HepG2 (cell line): ENCODE results near the gene HOMEZ. TPM values are rescaled to one million over a fixed set of nuclear protein-coding genes. Genes with fewer than 3 reads are reported as not detected.

Experiments
- CBX2 ChIP-seq, 2 experiments: fragments of 200-600 bp in 1 of 2; sonication (generic); formaldehyde crosslinking in 1 of 2; IDR thresholded peaks; 2 replicates each; pipeline versions ENCODE4 v1.7.0 to v1.8.1; 2018 to 2022; ENCODE audit warnings: low read depth in 2 of 2, low read length in 1 of 2, mild to moderate bottlenecking in 1 of 2, missing genetic modification reagents in 1 of 2
- HMG20B ChIP-seq: conservative IDR thresholded peaks from 2 replicates; pipeline ENCODE4 v1.6.1; 2016; ENCODE audit warnings: missing genetic modification reagents, missing compliant biosample characterization
- HNF4A ChIP-seq: sonication (generic); formaldehyde crosslinking; IDR thresholded peaks from 2 replicates; pipeline ENCODE4 v1.4.0; 2020; ENCODE audit warnings: missing genetic modification reagents
- HNRNPL ChIP-seq: fragments of 200-400 bp; formaldehyde crosslinking; IDR thresholded peaks from 2 replicates; pipeline ENCODE4 v1.6.1; 2017; ENCODE audit warnings: mild to moderate bottlenecking, low read depth, low read length
- HNRNPUL1 ChIP-seq: fragments of 200-400 bp; formaldehyde crosslinking; IDR thresholded peaks from 2 replicates; pipeline ENCODE4 v1.6.1; 2017; ENCODE audit warnings: low read depth, mild to moderate bottlenecking, low read length, moderate library complexity
- KAT2B ChIP-seq: fragments of 150-350 bp; IDR thresholded peaks from 2 replicates; pipeline ENCODE4 v1.6.1; 2014; ENCODE audit warnings: low read depth, low read length, borderline replicate concordance
- KDM2A ChIP-seq: sonication (generic); formaldehyde crosslinking; IDR thresholded peaks from 2 replicates; pipeline ENCODE4 v1.4.0; 2020; ENCODE audit warnings: low read depth, missing genetic modification reagents, borderline replicate concordance
- KLF11 ChIP-seq: IDR thresholded peaks from 2 replicates; pipeline ENCODE4 v1.6.1; 2016; ENCODE audit warnings: missing compliant biosample characterization
- PBX3 ChIP-seq: sonication (generic); formaldehyde crosslinking; IDR thresholded peaks from 2 replicates; pipeline ENCODE4 v1.8.1; 2023; ENCODE audit warnings: missing genetic modification reagents, inconsistent platforms, borderline replicate concordance
- RFX3 ChIP-seq: IDR thresholded peaks from 2 replicates; pipeline ENCODE4 v1.6.1; 2016; ENCODE audit warnings: missing biosample characterization, missing genetic modification reagents
- RFXAP ChIP-seq: sonication (generic); formaldehyde crosslinking; IDR thresholded peaks from 2 replicates; pipeline ENCODE4 v1.4.0; 2020; ENCODE audit warnings: missing genetic modification reagents, borderline replicate concordance
- SMAD3 ChIP-seq: sonication (generic); formaldehyde crosslinking; IDR thresholded peaks from 2 replicates; pipeline ENCODE4 v1.4.0; 2020; ENCODE audit warnings: missing genetic modification reagents
- SMAD9 ChIP-seq: sonication (generic); formaldehyde crosslinking; IDR thresholded peaks from 2 replicates; pipeline ENCODE4 v1.5.1; 2020; ENCODE audit warnings: mild to moderate bottlenecking, missing genetic modification reagents
- SRF ChIP-seq: IDR thresholded peaks from 2 replicates; pipeline ENCODE4 v1.6.1; 2011; ENCODE audit warnings: mild to moderate bottlenecking, low read depth, low read length, moderate library complexity
- YEATS2 ChIP-seq: sonication (generic); formaldehyde crosslinking; IDR thresholded peaks from 2 replicates; pipeline ENCODE4 v1.4.0; 2020; ENCODE audit warnings: missing genetic modification reagents, borderline replicate concordance
- ZBTB42 ChIP-seq: sonication (generic); formaldehyde crosslinking; IDR thresholded peaks from 2 replicates; pipeline ENCODE4 v1.5.0; 2020; ENCODE audit warnings: mild to moderate bottlenecking, missing genetic modification reagents
- ZMAT3 ChIP-seq: sonication (generic); formaldehyde crosslinking; conservative IDR thresholded peaks from 2 replicates; pipeline ENCODE4 v1.7.0; 2021; ENCODE audit warnings: missing genetic modification reagents
- ZNF333 ChIP-seq: sonication (generic); formaldehyde crosslinking; IDR thresholded peaks from 2 replicates; pipeline ENCODE4 v1.4.0; 2020; ENCODE audit warnings: mild to moderate bottlenecking, missing genetic modification reagents, borderline replicate concordance
- ZNF484 ChIP-seq: sonication (generic); formaldehyde crosslinking; IDR thresholded peaks from 2 replicates; pipeline ENCODE4 v1.5.1; 2020; ENCODE audit warnings: mild to moderate bottlenecking, low read depth, missing genetic modification reagents, borderline replicate concordance
- ZNF550 ChIP-seq: sonication (generic); formaldehyde crosslinking; IDR thresholded peaks from 2 replicates; pipeline ENCODE4 v1.4.0; 2020; ENCODE audit warnings: mild to moderate bottlenecking, missing genetic modification reagents, borderline replicate concordance
- ZSCAN12 ChIP-seq: sonication (generic); formaldehyde crosslinking; IDR thresholded peaks from 2 replicates; pipeline ENCODE4 v1.9.0; 2021; ENCODE audit warnings: mild to moderate bottlenecking, missing genetic modification reagents
- polyA plus RNA-seq, 8 experiments: library from polyadenylated mRNA; depleted of rRNA in 3 of 8; stranded (reverse) in 7 of 8; unstranded in 1 of 8; fragments of >200 nt; fragmentation: Illumina TruSeq in 4 of 8; extraction: Trizol in 4 of 8; gene quantifications; 2 replicates each; pipeline versions ENCODE4 v1.2.1 to v1.2.3, GENCODE V29; 2011 to 2016; ENCODE audit warnings: low read depth in 4 of 8, missing spikeins in 1 of 8, mixed read lengths in 1 of 8; ENCODE audit not compliant: insufficient read depth in 1 of 8
- total RNA-seq, 5 experiments: library from RNA; depleted of rRNA; stranded (reverse); fragments of >200 nt; fragmentation: Illumina TruSeq; extraction: Trizol; gene quantifications; 2 replicates each; pipeline ENCODE4 v1.2.3, GENCODE V29; 2016; ENCODE audit warnings: low read depth in 1 of 5
- TF ChIP-seq, protein P1 (sequence below): sonication (generic); formaldehyde crosslinking; IDR thresholded peaks from 2 replicates; pipeline ENCODE4 v1.9.0; 2021; ENCODE audit warnings: missing genetic modification reagents, borderline replicate concordance
- TF ChIP-seq, protein P2 (sequence below): sonication (generic); formaldehyde crosslinking; IDR thresholded peaks from 2 replicates; pipeline ENCODE4 v1.5.0; 2020; ENCODE audit warnings: missing genetic modification reagents
- TF ChIP-seq, protein P3 (sequence below): sonication (generic); formaldehyde crosslinking; IDR thresholded peaks from 2 replicates; pipeline ENCODE4 v1.4.0; 2020; ENCODE audit warnings: missing genetic modification reagents, mild to moderate bottlenecking, borderline replicate concordance

HOMEZ gene
- total and polyA plus RNA-seq, 2 of the 13 experiments (the other 11 are each of a cell fraction or from before 2014, with no cell fraction given) = 14.5 to 31.8 TPM

DNA sequence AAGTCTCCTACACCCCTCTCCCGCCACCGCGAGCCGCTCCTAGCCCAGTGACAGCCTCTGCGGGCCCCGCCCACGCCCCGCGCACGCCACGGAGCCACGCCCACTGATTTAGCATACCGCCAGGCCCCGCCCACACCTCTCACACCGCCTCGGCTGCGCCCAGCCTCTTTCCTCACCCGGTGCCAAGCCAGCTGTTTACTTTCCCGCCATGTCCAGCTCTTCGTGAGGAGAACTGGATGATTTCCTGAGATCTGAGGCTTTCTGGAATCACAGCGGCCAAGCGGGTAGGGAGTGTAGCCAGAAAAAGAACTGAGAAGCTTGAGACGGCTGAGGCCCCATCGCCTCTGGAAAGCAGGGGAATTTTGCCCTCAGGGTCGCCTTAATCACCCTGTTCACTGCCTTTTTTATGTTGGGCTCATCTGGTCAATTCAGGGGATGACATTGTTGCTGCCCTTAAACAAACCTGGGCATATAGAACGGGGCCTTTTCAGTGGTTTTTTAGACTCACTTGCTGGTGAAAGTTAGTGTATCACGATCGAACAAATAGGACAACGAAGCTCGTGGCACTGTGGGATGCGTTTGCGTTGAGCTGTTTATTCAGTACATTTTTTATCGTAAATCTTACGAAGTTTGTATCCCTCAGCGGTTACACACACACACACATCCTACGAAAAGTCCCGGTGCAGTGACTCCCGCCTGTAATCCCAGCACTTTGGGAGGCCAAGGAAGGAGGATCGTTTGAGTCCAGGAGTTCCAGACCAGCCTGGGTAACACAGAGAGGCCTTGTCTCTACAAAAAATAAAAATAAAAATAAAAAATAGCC, 47.9 kb downstream of the HOMEZ start, which contains the start of gene RNF212B (continued):
- TF ChIP-seq ZNF484 (no peak), HNRNPUL1 (no peak), KAT2B (no peak), PBX3 (CRISPR knock-in tag) (no peak), ZMAT3 (CRISPR knock-in tag) (no peak), ZNF333 (CRISPR knock-in tag) (no peak), RFXAP (CRISPR knock-in tag) (no peak), YEATS2 (CRISPR knock-in tag) (no peak), ZSCAN12 (CRISPR knock-in tag) (no peak), SMAD3 (no peak), HMG20B (CRISPR knock-in tag) (0 out of 2 replicates have a peak, but pooled peaks have one; percentile 9), HNF4A (CRISPR knock-in tag) (no peak), RFX3 (CRISPR knock-in tag) (no peak), HNRNPL (0 out of 2 replicates have a peak, but pooled peaks have one; percentile 39), ZBTB42 (CRISPR knock-in tag) (no peak), KLF11 (CRISPR knock-in tag) (no peak), ZNF550 (no peak), CBX2 (IDR thresholded peaks at IDR 0.05; ENCODE audit: low read depth, low read length) (peak; percentile 67; the same call in 1 of the 2 replicates), CBX2 (CRISPR knock-in tag; IDR thresholded peaks at IDR 0.05; ENCODE audit: low read depth) (no peak), SMAD9 (no peak), KDM2A (no peak), SRF (no peak)
- TF ChIP-seq, protein P1, sequence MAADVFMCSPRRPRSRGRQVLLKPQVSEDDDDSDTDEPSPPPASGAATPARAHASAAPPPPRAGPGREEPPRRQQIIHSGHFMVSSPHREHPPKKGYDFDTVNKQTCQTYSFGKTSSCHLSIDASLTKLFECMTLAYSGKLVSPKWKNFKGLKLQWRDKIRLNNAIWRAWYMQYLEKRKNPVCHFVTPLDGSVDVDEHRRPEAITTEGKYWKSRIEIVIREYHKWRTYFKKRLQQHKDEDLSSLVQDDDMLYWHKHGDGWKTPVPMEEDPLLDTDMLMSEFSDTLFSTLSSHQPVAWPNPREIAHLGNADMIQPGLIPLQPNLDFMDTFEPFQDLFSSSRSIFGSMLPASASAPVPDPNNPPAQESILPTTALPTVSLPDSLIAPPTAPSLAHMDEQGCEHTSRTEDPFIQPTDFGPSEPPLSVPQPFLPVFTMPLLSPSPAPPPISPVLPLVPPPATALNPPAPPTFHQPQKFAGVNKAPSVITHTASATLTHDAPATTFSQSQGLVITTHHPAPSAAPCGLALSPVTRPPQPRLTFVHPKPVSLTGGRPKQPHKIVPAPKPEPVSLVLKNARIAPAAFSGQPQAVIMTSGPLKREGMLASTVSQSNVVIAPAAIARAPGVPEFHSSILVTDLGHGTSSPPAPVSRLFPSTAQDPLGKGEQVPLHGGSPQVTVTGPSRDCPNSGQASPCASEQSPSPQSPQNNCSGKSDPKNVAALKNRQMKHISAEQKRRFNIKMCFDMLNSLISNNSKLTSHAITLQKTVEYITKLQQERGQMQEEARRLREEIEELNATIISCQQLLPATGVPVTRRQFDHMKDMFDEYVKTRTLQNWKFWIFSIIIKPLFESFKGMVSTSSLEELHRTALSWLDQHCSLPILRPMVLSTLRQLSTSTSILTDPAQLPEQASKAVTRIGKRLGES (CRISPR knock-in tag) = no peak
- TF ChIP-seq, protein P2, sequence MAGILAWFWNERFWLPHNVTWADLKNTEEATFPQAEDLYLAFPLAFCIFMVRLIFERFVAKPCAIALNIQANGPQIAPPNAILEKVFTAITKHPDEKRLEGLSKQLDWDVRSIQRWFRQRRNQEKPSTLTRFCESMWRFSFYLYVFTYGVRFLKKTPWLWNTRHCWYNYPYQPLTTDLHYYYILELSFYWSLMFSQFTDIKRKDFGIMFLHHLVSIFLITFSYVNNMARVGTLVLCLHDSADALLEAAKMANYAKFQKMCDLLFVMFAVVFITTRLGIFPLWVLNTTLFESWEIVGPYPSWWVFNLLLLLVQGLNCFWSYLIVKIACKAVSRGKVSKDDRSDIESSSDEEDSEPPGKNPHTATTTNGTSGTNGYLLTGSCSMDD (CRISPR knock-in tag) = no peak
- TF ChIP-seq, protein P3, sequence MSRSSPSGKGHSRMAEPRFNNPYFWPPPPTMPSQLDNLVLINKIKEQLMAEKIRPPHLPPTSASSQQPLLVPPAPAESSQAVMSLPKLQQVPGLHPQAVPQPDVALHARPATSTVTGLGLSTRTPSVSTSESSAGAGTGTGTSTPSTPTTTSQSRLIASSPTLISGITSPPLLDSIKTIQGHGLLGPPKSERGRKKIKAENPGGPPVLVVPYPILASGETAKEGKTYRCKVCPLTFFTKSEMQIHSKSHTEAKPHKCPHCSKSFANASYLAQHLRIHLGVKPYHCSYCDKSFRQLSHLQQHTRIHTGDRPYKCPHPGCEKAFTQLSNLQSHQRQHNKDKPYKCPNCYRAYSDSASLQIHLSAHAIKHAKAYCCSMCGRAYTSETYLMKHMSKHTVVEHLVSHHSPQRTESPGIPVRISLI = peak; percentile 38; the same call in 1 of the 2 replicates
